ENCODE results near the gene LRRC1. TPM values are rescaled to one million over a fixed set of nuclear protein-coding genes. Genes with fewer than 3 reads are reported as not detected.
"Not testable (repeated sequence)": the region's sequence is repeated elsewhere in the genome, so short reads cannot be mapped to it uniquely, and the experiment has no call there.

LRRC1 gene
- polyA plus RNA-seq, 4 donors, result 21.8 to 41.2 (median 35.4) TPM

DNA sequence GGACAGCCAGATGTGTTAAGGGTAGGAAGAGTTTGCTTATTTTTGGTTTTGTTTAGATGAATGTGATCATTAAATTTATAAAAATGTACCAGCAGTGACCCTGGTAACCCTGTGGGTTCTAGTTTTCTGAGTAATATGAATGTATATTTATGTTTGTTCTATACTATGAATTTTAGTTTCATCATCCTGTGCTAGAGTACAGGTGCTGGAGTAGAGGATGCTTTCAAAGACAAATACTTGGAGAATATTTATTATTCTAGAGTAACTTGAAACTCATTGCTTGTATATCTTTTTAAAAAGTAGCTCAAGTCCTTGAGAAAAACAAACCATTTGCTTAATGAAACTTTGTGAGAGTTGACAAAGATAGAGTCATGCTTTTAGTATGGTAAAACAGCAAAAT is 7.8 kb downstream of the LRRC1 start:
- Histone ChIP-seq H3K27ac (ENCODE audit: low read depth in 1 of 3, low read length in 2 of 3) (no peak overlapping the region), H3K9me3 (ENCODE audit: control insufficient read depth in 2 of 2, insufficient read depth in 1 of 2, low read depth in 1 of 2, low read length in 1 of 2) (no peaks in the 10 kb centered on the region), H3K36me3 (ENCODE audit: control insufficient read depth in 3 of 3, insufficient read depth in 2 of 3, low read depth in 1 of 3, low read length in 3 of 3) (peaks cover 0 to 7% (median 0%) of the 10 kb centered on the region in 3 donors), H3K27me3 (ENCODE audit: control insufficient read depth in 3 of 3, insufficient read depth in 3 of 3, low read length in 3 of 3) (no peaks in the 10 kb centered on the region), H3K4me3 (ENCODE audit: low read depth in 1 of 3, low read length in 3 of 3) (no peak overlapping the region), H3K4me1 (ENCODE audit: control insufficient read depth in 3 of 3, insufficient read depth in 2 of 3, low read depth in 1 of 3, low read length in 2 of 3) (peaks cover 0 to 6% (median 5%) of the 10 kb centered on the region in 3 donors)
- FAIRE-seq, result no peak
- no peak for DNase-seq

- 71 to 86% (median 85%) methylated on average over 6 of the region's 6 CpGs for WGBS, 3 donors
- DNase-seq, result no peak
- Histone ChIP-seq H3K36me3 (ENCODE audit: control insufficient read depth in 3 of 3, insufficient read depth in 2 of 3, low read depth in 1 of 3, low read length in 3 of 3) (peaks cover 0 to 9% (median 0%) of the 10 kb centered on the region in 3 donors), H3K27ac (ENCODE audit: low read depth in 1 of 3, low read length in 2 of 3) (no peak overlapping the region), H3K27me3 (ENCODE audit: control insufficient read depth in 3 of 3, insufficient read depth in 3 of 3, low read length in 3 of 3) (no peaks in the 10 kb centered on the region), H3K9me3 (ENCODE audit: control insufficient read depth in 2 of 2, insufficient read depth in 1 of 2, low read depth in 1 of 2, low read length in 1 of 2) (no peaks in the 10 kb centered on the region), H3K4me3 (ENCODE audit: low read depth in 1 of 3, low read length in 3 of 3) (no peak overlapping the region), H3K4me1 (ENCODE audit: control insufficient read depth in 3 of 3, insufficient read depth in 2 of 3, low read depth in 1 of 3, low read length in 2 of 3) (peaks cover 0 to 8% (median 3%) of the 10 kb centered on the region in 3 donors)
- FAIRE-seq, result no peak
These were observed 8.5 kb downstream of the LRRC1 start for GRCh38 chr6:53803081-53803860.

DNA sequence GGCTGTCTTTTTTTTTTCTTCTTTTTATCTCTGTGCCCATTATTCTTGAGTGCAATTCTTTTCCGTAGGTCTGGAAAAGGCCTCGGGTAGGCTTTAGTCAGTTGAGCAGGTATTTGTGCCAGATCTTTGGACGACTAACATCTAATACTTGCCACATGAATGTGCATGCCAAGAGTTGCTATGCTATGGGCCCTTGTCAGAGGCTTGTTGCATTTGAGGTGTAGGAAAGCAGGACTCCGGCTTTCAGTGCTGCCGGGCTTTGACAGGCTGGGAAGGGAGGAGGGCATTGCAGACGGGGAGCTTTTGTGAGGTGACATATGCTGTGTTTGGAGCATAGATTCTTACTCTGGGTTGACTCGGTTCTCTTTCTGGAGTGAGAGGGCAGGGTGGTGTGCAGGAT is 10.2 kb downstream of the LRRC1 start:
- FAIRE-seq, result no peak
- H3K27me3 ChIP-seq (ENCODE audit: control insufficient read depth in 3 of 3, insufficient read depth in 3 of 3, low read length in 3 of 3), result no peaks in the 10 kb centered on the region
- no peak overlapping the region for H3K4me3 ChIP-seq (ENCODE audit: low read depth in 1 of 3, low read length in 3 of 3)
- no peaks in the 10 kb centered on the region for H3K9me3 ChIP-seq (ENCODE audit: control insufficient read depth in 2 of 2, insufficient read depth in 1 of 2, low read depth in 1 of 2, low read length in 1 of 2)
- H3K27ac ChIP-seq (ENCODE audit: low read depth in 1 of 3, low read length in 2 of 3), result no peak overlapping the region
- H3K4me1 ChIP-seq (ENCODE audit: control insufficient read depth in 3 of 3, insufficient read depth in 2 of 3, low read depth in 1 of 3, low read length in 2 of 3), result peaks cover 0 to 8% (median 5%) of the 10 kb centered on the region in 3 donors
- no peak for DNase-seq
- 89 to 91% (median 90%) methylated on average over 7 of the region's 7 CpGs for WGBS, 3 donors
- H3K36me3 ChIP-seq (ENCODE audit: control insufficient read depth in 3 of 3, insufficient read depth in 2 of 3, low read depth in 1 of 3, low read length in 3 of 3), result peaks cover 0 to 11% (median 0%) of the 10 kb centered on the region in 3 donors

GRCh38 chr6:53805725-53806124 is 10.9 kb downstream of the LRRC1 start:
- FAIRE-seq, result no peak
- peaks cover 0 to 9% (median 8%) of the 10 kb centered on the region in 3 donors for H3K4me1 ChIP-seq (ENCODE audit: control insufficient read depth in 3 of 3, insufficient read depth in 2 of 3, low read depth in 1 of 3, low read length in 2 of 3)

GRCh38 chr6:53807606-53808005 is 12.8 kb downstream of the LRRC1 start:
- not testable (repeated sequence) for H3K9me3 ChIP-seq (ENCODE audit: control insufficient read depth in 2 of 2, insufficient read depth in 1 of 2, low read depth in 1 of 2, low read length in 1 of 2); FAIRE-seq; H3K36me3 ChIP-seq (ENCODE audit: control insufficient read depth in 3 of 3, insufficient read depth in 2 of 3, low read depth in 1 of 3, low read length in 3 of 3); H3K4me3 ChIP-seq (ENCODE audit: low read depth in 1 of 3, low read length in 3 of 3); DNase-seq; H3K27me3 ChIP-seq (ENCODE audit: control insufficient read depth in 3 of 3, insufficient read depth in 3 of 3, low read length in 3 of 3); H3K27ac ChIP-seq (ENCODE audit: low read depth in 1 of 3, low read length in 2 of 3)
- 91 to 99% (median 92%) methylated on average over 6 of the region's 6 CpGs for WGBS, 3 donors
- peaks cover under 1 to 21% (median 13%) of the 10 kb centered on the region in 3 donors for H3K4me1 ChIP-seq (ENCODE audit: control insufficient read depth in 3 of 3, insufficient read depth in 2 of 3, low read depth in 1 of 3, low read length in 2 of 3)

More at GRCh38 chr6:53805725-53806124, 10.9 kb downstream of the LRRC1 start:
- 80 to 86% (median 84%) methylated on average over 4 of the region's 4 CpGs for WGBS, 3 donors
- DNase-seq, result no peak
- peaks cover 0 to 11% (median 0%) of the 10 kb centered on the region in 3 donors for H3K36me3 ChIP-seq (ENCODE audit: control insufficient read depth in 3 of 3, insufficient read depth in 2 of 3, low read depth in 1 of 3, low read length in 3 of 3)
- H3K27me3 ChIP-seq (ENCODE audit: control insufficient read depth in 3 of 3, insufficient read depth in 3 of 3, low read length in 3 of 3), result no peaks in the 10 kb centered on the region
- no peak overlapping the region for H3K4me3 ChIP-seq (ENCODE audit: low read depth in 1 of 3, low read length in 3 of 3)
- H3K27ac ChIP-seq (ENCODE audit: low read depth in 1 of 3, low read length in 2 of 3), result no peak overlapping the region
- no peaks in the 10 kb centered on the region for H3K9me3 ChIP-seq (ENCODE audit: control insufficient read depth in 2 of 2, insufficient read depth in 1 of 2, low read depth in 1 of 2, low read length in 1 of 2)

GRCh38 chr6:53808302-53808881 is 13.6 kb downstream of the LRRC1 start:
- peaks cover 7 to 29% (median 14%) of the 10 kb centered on the region in 3 donors for H3K4me1 ChIP-seq (ENCODE audit: control insufficient read depth in 3 of 3, insufficient read depth in 2 of 3, low read depth in 1 of 3, low read length in 2 of 3)
- H3K4me3 ChIP-seq (ENCODE audit: low read depth in 1 of 3, low read length in 3 of 3), result no peak overlapping the region
- DNase-seq, result no peak
- no peak for FAIRE-seq
- no peak overlapping the region for H3K27ac ChIP-seq (ENCODE audit: low read depth in 1 of 3, low read length in 2 of 3)
- H3K36me3 ChIP-seq (ENCODE audit: control insufficient read depth in 3 of 3, insufficient read depth in 2 of 3, low read depth in 1 of 3, low read length in 3 of 3), result peaks cover 0 to 7% (median 0%) of the 10 kb centered on the region in 3 donors
- no peaks in the 10 kb centered on the region for H3K9me3 ChIP-seq (ENCODE audit: control insufficient read depth in 2 of 2, insufficient read depth in 1 of 2, low read depth in 1 of 2, low read length in 1 of 2)
- no peaks in the 10 kb centered on the region for H3K27me3 ChIP-seq (ENCODE audit: control insufficient read depth in 3 of 3, insufficient read depth in 3 of 3, low read length in 3 of 3)

DNA sequence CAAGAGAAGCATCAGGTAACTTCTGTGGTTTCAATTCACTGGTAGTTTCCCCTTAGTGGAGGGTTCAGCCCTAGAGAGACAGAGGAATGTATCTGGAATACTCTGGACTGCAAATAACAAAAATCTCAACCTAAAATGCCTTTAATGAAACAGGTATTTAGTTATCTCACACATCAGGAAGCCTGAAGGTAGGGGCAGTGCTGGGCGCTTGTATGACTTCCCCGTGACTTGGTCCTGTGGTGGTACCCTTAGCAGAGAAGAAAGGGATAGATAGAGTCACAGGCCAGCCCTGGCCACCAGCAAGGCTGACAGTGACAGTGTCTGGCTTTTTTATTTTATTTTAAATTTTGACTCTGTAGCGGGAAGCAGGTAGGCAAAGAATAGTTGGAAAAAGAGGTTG is 14.9 kb downstream of the LRRC1 start:
- H3K27ac ChIP-seq (ENCODE audit: low read depth in 1 of 3, low read length in 2 of 3), result peak overlapping the region in 1 of 3 donors; percentile 37
- DNase-seq, result no peak
- H3K9me3 ChIP-seq (ENCODE audit: control insufficient read depth in 2 of 2, insufficient read depth in 1 of 2, low read depth in 1 of 2, low read length in 1 of 2), result no peaks in the 10 kb centered on the region
- H3K27me3 ChIP-seq (ENCODE audit: control insufficient read depth in 3 of 3, insufficient read depth in 3 of 3, low read length in 3 of 3), result no peaks in the 10 kb centered on the region
- no peak overlapping the region for H3K4me3 ChIP-seq (ENCODE audit: low read depth in 1 of 3, low read length in 3 of 3)
- 96 to 98% (median 96%) methylated on average over 3 of the region's 3 CpGs for WGBS, 3 donors
- FAIRE-seq, result no peak
- H3K4me1 ChIP-seq (ENCODE audit: control insufficient read depth in 3 of 3, insufficient read depth in 2 of 3, low read depth in 1 of 3, low read length in 2 of 3), result peaks cover 12 to 41% (median 19%) of the 10 kb centered on the region in 3 donors
- peaks cover 0 to 5% (median 0%) of the 10 kb centered on the region in 3 donors for H3K36me3 ChIP-seq (ENCODE audit: control insufficient read depth in 3 of 3, insufficient read depth in 2 of 3, low read depth in 1 of 3, low read length in 3 of 3)

DNA sequence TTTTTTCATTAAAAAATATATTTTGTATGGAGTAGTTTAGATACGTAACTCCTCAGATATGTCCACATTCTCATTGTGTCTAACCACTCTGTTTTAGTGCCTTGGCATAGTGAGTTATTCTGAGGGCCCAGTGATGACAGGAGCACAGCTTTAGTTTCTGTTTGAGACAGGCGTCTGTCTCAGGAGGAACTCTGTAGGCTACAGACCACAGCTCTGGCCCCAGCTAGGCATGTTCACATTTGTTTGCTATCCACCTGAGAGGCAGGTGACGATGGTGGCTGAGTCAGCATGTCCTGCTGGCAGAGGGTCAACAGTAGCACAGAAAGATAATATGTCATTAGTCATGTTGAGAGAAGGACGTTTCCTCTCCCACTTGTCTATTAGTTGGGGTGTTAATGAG is 16.3 kb downstream of the LRRC1 start:
- Histone ChIP-seq H3K4me1 (ENCODE audit: control insufficient read depth in 3 of 3, insufficient read depth in 2 of 3, low read depth in 1 of 3, low read length in 2 of 3) (peaks cover 12 to 41% (median 15%) of the 10 kb centered on the region in 3 donors), H3K9me3 (ENCODE audit: control insufficient read depth in 2 of 2, insufficient read depth in 1 of 2, low read depth in 1 of 2, low read length in 1 of 2) (no peaks in the 10 kb centered on the region), H3K27ac (ENCODE audit: low read depth in 1 of 3, low read length in 2 of 3) (peak overlapping the region in 2 of 3 donors; percentile 71 to 88), H3K36me3 (ENCODE audit: control insufficient read depth in 3 of 3, insufficient read depth in 2 of 3, low read depth in 1 of 3, low read length in 3 of 3) (peaks cover 0 to 5% (median 0%) of the 10 kb centered on the region in 3 donors), H3K27me3 (ENCODE audit: control insufficient read depth in 3 of 3, insufficient read depth in 3 of 3, low read length in 3 of 3) (no peaks in the 10 kb centered on the region), H3K4me3 (ENCODE audit: low read depth in 1 of 3, low read length in 3 of 3) (no peak overlapping the region)
- DNase-seq (peak; percentile 89 to 92), FAIRE-seq (no peak)
- WGBS, 3 donors, result 24 to 54% (median 24%) methylated on average over 4 of the region's 4 CpGs

Measured in small intestine (tissue), 7 donors.